HG03103 (cell line): Measurements from ENCODE around the gene CPB2.

Experiments used
- ATAC-seq: cut with Tn5 transposase; IDR thresholded peaks from one replicate; pipeline ENCODE4 v1.9.1; 2021; ENCODE audit warnings: low read depth; ENCODE audit not compliant: unreplicated experiment

The CPB2 gene

GRCh38 chr13:46104868-46105267, at the start of gene CPB2:
CPB2 (minus strand) TSS chr13:46105033; CDS start chr13:46105009, 24 bp downstream.
- ATAC-seq = no peak

- ATAC-seq = no peak
Measured at GRCh38 chr13:46154136-46154801, 49.4 kb upstream of the CPB2 start.

- no peak for ATAC-seq
Measured at GRCh38 chr13:46152627-46153328, 47.9 kb upstream of the CPB2 start.

- ATAC-seq = no peak
Measured at GRCh38 chr13:46150134-46150693, 45.4 kb upstream of the CPB2 start.

- no peak for ATAC-seq
Measured at GRCh38 chr13:46149272-46150133, 44.7 kb upstream of the CPB2 start.

- no peak for ATAC-seq
Measured at GRCh38 chr13:46146898-46147297, 42.1 kb upstream of the CPB2 start.

GRCh38 chr13:46145950-46146349, 41.1 kb upstream of the CPB2 start:
- no peak for ATAC-seq

GRCh38 chr13:46145135-46145534, 40.3 kb upstream of the CPB2 start:
- ATAC-seq = no peak

- no peak for ATAC-seq
Measured at GRCh38 chr13:46143184-46143701, 38.4 kb upstream of the CPB2 start.

- ATAC-seq = no peak
Measured at GRCh38 chr13:46142776-46143175, 37.9 kb upstream of the CPB2 start.

- no peak for ATAC-seq
Measured at GRCh38 chr13:46140044-46140443, 35.2 kb upstream of the CPB2 start.

GRCh38 chr13:46137627-46138317, 32.9 kb upstream of the CPB2 start:
- ATAC-seq = no peak

GRCh38 chr13:46136688-46137087, 31.9 kb upstream of the CPB2 start:
- no peak for ATAC-seq

- no peak for ATAC-seq
Measured at GRCh38 chr13:46134961-46135522, 30.2 kb upstream of the CPB2 start.

GRCh38 chr13:46134494-46134893, 29.7 kb upstream of the CPB2 start:
- no peak for ATAC-seq

- no peak for ATAC-seq
Measured at GRCh38 chr13:46132109-46132508, 27.3 kb upstream of the CPB2 start.

- no peak for ATAC-seq
Measured at GRCh38 chr13:46131705-46132104, 26.9 kb upstream of the CPB2 start.

GRCh38 chr13:46129955-46130618, 25.3 kb upstream of the CPB2 start:
- no peak for ATAC-seq

- no peak for ATAC-seq
Measured at GRCh38 chr13:46129124-46129523, 24.3 kb upstream of the CPB2 start.
